Stomach (tissue), 4 donors: ENCODE measurements around the gene OR51B5.

Experiments used
- CTCF ChIP-seq, 7 experiments: fragments of 450-650 bp in 4 of 7; fragments of 200-600 bp in 3 of 7; sonication (generic) in 3 of 7; IDR thresholded peaks; one replicate each; pipeline ENCODE4 v1.5.1; 2016 to 2019; ENCODE audit warnings: antibody characterized with exemption in 7 of 7, control low read depth in 2 of 7, mild to moderate bottlenecking in 1 of 7
- EP300 ChIP-seq: sonication (generic); formaldehyde crosslinking; IDR thresholded peaks from one replicate; pipeline ENCODE4 v1.6.1; 2017; ENCODE audit warnings: antibody characterized with exemption
- POLR2A ChIP-seq, 4 donors: fragments of 450-650 bp; IDR thresholded peaks; one replicate each; pipeline ENCODE4 v1.6.1; 2016; ENCODE audit warnings: antibody characterized with exemption in 4 of 4, control low read depth in 2 of 4, mild to moderate bottlenecking in 1 of 4, moderate library complexity in 1 of 4
- POLR2AphosphoS5 ChIP-seq, 3 donors: sonication (generic); formaldehyde crosslinking; IDR thresholded peaks; one replicate each; pipeline ENCODE4 v1.6.1; 2016; ENCODE audit warnings: antibody characterized with exemption in 3 of 3

GRCh38 chr11:5300251-5300650 lies 43.1 kb downstream of the OR51B5 start:
- TF ChIP-seq POLR2AphosphoS5 (IDR thresholded peaks at IDR 0.05) (no peak), CTCF (IDR thresholded peaks at IDR 0.05) (no peak), POLR2A (IDR thresholded peaks at IDR 0.05) (no peak), EP300 (no peak)
